HG02623 (cell line): ENCODE measurements around the gene NDFIP1.

Experiments used
- ATAC-seq: cut with Tn5 transposase; IDR thresholded peaks from one replicate; pipeline ENCODE4 v1.9.1; 2021; ENCODE audit warnings: moderate library complexity; ENCODE audit not compliant: unreplicated experiment

NDFIP1 gene

DNA sequence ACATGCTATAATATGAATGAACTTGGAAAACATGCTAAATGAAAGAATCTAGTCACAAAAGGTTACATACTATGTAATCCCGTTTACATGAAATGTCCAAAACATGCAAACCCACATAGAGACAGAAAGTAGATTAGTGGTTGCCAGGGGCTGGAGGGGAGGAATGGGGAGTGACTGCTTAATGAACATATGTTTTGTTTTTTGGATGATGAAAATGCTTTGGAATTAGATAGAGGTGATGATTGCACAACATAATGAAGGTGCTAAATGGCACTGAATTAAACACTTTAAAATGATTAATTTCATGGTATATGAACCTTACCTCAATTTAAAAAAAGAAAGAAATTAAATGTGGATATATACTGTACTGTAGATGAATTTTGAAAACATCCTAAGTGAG, 17.6 kb upstream of the NDFIP1 start:
- no peak for ATAC-seq

GRCh38 chr5:142091922-142092321, 16.7 kb upstream of the NDFIP1 start:
- ATAC-seq: no peak

DNA sequence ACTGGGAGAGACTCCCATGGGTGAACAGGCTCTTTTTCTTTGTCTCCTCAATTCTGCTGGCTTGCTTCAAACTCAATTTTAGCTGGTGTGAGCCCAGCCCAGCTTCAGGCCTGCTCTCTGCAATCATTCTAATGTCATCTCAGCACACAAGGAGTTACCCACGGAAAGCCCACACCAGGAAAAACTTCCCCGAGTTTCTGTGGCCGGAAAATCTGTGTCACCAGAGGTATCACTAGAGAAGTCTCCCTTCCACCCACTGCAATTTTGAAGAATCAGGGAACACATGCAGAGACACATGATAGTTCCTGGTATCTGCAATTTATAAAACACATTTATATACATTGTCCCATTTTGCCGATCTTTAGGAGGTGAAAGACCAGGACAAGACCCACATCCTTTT, 13.5 kb upstream of the NDFIP1 start:
- ATAC-seq: no peak

GRCh38 chr5:142095651-142096330, 12.8 kb upstream of the NDFIP1 start:
- no peak for ATAC-seq

DNA sequence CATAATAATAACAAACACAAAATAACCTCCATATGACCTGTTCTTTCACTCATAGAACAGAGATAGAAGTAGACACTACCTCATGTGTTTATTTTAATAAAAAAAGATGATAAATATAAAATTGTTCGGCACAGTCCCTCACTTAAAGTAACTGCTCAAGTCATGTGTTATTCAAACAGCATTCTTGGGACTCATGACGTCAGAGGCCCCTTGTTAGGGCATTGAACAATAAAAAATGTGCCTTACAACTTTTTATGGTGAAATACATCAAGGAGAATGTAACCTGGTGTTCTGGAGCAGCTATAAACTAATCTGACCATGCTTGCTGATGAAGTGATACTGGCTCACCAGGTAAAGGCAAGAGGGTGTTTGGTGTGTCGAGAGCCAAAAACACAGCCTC, 12.2 kb upstream of the NDFIP1 start:
- no peak for ATAC-seq

DNA sequence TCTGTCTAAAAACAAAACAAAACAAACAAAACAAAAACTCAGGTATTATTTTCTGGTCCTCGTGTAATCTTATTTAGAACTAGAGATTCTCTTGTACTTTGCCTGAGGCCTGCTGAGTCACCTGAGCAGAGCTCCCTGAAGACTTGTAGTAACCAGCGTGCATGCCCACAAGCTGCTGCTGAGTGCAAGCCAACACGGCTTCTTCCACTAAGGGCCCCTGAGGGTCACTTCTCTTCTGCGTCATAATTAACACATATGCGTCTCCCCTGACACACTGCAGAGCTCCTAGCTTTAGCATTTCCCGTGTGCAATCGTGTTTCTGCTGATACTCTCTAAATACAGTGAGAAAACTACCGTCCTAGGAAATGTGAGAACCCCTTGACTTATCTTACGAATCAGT, 10.9 kb upstream of the NDFIP1 start:
- no peak for ATAC-seq

DNA sequence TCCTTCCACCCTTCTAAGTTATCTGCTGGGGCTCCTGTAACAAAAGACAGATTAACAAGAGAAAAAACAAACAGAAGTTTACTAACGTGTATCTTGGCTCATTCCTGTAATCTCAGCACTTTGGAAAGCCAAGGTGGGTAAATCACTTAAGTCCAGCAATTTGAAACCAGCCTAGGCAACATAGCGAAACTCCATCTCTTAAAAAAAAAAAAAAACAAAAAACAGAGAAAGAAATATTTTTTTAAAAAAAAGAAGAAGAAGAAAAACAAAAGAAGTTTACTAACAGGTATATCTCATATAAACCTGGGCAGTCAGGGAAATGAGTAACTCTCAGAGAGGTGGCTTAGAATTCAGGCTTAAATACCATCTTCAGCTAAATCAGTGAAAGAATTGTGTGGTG, 10.3 kb upstream of the NDFIP1 start:
- no peak for ATAC-seq

- ATAC-seq: no peak
Observed at GRCh38 chr5:142098931-142099330, 9.6 kb upstream of the NDFIP1 start.

DNA sequence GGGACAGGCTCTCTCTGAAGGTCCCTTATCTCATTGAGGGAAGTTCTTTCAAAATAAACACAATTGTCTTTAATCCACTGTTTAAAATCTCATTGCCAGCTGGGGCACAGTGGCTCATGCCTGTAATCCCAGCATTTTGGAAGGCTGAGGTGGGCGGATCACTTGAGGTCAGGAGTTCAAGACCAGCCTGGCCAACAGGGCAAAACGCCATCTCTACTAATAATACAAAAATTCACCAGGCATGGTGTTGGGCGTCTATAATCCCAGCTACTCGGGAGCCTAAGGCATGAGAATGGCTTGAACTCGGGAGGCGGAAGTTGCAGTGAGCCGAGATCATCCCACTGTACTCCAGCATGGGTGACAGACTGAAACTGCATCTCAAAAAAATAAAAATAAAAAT, 8.3 kb upstream of the NDFIP1 start:
- no peak for ATAC-seq

DNA sequence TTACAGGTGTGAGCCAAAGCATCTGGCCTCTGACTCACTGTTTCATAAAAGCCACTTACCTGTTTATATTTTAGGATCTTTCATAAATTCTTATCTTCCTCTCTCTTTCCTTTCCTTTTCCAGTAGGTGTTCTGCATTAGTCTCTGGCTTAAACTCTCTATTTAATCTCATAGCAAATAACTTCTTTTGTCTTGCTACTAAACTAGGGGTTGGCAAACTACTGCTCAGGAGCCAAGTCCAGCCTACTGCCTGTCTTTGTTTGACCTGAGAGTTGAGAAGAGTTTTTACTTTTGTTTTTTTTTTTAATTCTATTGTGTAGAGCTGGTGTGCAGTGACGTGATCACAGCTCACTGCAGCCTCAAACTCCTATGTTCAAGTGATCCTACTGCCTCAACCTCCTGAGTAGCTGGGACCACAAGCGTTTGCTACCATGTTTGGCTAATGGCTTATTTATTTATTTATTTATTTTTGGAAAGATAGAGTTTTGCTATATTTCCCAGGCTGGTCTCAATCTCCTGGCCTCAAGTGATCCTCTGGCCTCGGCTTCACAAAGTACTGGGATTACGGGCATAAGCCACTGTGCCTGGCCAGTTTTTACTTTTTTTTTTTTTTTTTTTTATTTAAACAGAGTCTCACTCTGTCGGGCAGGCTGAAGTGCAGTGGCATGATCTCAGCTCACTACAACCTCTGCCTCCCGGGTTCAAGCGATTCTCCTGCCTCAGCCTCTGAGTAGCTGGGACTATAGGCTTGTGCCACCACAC, 5.4 kb upstream of the NDFIP1 start:
- ATAC-seq: no peak

- ATAC-seq: no peak
Observed at GRCh38 chr5:142104491-142104890, 4.1 kb upstream of the NDFIP1 start.

DNA sequence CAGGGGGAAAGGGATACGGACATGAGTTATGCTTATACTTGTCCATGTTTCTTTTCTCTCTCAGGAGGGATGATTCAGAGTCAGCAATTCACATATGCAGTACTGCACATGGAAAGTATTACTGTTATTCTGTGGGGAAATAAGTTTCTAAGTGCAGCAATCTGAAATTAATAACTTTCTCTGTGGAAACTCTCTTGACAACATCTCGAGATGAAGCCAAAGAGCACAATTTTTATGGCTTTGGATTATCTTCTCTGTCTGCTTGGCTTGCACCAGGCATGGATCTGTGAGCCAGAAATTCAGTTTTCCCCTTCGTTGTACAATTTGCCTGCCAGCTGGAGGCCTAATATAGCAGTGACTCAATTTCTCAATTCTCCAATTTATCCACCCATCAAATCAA, 2.5 kb upstream of the NDFIP1 start:
- ATAC-seq: no peak

GRCh38 chr5:142107036-142107735, 1.4 kb upstream of the NDFIP1 start:
- no peak for ATAC-seq

GRCh38 chr5:142107736-142108431, 695 bp upstream of the NDFIP1 start:
- no peak for ATAC-seq

- ATAC-seq: no peak
Observed at GRCh38 chr5:142109331-142110045, 909 bp downstream of the NDFIP1 start.

DNA sequence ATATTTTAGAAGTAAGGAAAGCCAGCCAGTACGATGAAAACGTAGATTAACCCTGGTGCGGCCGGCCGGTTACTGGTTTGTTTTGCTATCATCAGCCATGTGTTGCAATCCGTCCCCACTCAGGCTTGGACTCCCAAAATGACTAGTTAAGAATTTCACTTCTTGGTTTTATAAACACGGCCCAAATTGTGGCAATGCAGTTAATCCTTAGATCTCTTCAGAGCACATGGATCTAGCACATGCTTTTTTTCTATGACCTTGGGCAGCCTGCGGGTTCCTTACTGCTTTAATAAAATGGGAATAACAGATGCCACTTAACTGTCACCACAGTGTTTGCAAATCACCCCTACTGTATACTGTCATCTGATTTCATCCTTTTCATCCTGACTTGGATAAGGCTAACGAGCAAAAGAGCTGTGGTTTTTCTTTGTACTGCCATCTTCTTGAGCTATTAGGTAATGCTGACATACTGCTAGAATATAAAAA, 1.5 kb downstream of the NDFIP1 start:
- no peak for ATAC-seq

DNA sequence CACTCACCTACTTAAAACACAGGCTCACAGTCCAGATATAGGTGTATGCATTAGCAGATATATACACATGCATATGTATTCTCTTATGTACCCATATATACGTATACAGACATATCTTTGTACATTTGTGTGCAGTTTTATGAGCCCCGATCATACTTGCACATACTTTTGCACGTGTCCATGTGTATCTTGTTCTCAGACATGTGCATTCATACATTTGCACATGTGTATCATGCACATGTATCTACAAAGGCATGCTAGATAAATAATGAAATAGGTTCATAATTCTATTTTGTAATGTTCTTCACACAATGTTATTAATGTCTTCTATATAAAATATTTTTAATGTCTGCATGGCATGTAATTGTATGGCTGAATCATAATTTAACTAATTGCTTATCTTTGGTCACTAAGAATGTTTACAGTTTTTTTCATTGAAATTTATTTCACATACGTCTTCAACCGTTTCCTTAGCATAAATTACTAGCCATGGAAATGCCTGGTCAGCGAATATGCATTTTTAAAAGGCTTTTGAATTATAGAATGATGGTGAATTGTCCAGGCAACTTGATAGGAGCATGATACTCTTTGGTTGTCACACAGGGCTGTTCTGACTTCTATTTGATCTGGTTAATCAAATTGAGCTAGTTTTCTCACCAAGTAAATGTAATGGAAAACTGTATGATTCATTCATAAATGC, 2.6 kb downstream of the NDFIP1 start:
- no peak for ATAC-seq

DNA sequence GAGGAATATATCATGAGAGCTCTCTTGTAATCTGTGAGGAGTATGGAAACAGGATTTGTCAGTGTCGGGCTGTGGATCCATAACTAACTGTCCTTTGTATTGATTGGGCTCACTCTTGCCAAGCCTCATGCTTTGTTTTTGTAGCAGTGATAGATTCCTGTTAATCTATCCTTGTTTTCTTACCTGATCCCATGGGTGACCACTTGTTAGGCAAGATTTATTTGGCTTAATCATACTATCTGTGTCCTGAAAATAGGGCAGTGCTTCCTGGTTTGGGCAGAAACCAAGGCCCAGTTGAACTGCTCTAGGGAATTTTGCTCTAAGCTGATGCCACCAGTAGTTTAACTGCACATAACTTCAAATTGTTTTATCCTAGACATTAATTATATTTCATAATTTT, 6.1 kb downstream of the NDFIP1 start:
- no peak for ATAC-seq

DNA sequence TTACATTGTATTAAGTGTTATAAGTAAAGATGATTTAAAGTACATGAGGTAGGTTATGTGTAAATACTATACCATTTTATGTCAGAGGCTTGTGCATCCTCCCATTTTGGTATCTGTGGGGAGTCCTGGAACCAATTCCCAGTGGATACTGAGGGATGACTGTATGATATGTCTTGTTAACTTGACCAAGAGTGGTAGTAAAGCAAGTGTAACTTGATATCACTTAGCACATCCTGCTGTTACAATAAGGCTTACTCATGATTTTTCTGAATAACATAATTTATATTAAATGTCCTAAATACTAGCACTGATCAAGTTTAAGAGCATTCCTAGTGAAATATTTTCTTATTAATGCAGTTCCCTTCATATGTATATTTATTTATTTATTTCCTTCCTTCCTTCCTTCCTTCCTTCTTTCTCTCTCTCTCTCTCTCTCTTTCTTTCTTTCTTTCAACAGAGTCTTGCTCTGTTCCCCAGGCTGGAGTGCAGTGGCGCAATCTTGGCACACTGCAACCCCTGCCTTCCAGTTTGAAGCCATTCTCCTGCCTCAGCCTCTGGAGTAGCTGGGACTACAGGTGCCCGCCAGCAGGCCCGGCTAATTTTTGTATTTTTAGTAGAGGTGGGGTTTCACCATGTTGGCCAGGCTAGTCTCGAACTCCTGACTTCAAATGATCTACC, 7.5 kb downstream of the NDFIP1 start:
- ATAC-seq: no peak
